HG03196 (cell line): Measurements from ENCODE around the gene SDSL.

Experiments
- ATAC-seq: cut with Tn5 transposase; IDR thresholded peaks from one replicate; pipeline ENCODE4 v1.9.1; 2021; ENCODE audit not compliant: unreplicated experiment

SDSL gene

DNA sequence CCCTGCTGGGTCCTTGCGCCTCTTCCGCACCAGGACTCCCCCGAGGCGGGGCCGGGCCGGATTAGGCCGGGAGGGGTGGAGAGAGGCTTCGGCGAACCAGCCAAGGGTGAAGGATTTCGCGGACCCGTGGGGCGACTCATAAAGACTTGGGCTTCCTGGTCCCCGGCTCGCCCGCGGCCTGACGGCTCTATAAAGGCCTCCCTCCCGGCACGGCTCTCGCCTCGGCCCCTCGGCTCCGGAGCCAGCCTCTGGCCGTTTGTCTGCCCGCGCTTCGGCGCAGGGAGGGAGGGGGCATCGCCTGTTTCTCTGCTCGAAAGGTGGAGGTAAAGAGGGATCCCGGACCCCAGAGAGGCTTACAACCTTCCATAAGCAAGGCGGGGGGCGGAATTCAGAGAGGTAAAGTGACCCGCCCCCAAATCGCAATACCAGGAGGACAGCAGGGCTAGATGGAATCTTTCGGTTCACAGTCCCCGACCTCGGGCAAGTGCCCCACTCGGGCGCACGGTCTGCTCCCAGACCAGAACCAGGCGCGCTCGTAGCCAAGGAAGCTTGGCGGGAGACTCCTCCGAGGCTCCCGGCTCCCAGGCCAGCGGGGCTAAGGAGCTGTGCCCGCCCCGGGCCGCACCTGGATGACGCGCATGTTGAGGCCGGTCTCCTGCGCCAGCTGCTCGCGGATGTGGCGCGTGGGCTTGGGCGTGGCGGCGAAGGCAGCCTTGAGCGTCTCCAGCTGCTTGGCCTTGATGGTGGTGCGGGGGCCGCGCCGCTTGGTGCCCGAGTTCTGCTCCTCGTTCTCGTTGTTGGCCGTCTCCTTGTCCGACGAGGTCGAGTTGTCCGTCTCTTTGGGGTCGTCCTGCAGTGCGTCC is 45.6 kb downstream of the SDSL start:
- ATAC-seq, result no peak

DNA sequence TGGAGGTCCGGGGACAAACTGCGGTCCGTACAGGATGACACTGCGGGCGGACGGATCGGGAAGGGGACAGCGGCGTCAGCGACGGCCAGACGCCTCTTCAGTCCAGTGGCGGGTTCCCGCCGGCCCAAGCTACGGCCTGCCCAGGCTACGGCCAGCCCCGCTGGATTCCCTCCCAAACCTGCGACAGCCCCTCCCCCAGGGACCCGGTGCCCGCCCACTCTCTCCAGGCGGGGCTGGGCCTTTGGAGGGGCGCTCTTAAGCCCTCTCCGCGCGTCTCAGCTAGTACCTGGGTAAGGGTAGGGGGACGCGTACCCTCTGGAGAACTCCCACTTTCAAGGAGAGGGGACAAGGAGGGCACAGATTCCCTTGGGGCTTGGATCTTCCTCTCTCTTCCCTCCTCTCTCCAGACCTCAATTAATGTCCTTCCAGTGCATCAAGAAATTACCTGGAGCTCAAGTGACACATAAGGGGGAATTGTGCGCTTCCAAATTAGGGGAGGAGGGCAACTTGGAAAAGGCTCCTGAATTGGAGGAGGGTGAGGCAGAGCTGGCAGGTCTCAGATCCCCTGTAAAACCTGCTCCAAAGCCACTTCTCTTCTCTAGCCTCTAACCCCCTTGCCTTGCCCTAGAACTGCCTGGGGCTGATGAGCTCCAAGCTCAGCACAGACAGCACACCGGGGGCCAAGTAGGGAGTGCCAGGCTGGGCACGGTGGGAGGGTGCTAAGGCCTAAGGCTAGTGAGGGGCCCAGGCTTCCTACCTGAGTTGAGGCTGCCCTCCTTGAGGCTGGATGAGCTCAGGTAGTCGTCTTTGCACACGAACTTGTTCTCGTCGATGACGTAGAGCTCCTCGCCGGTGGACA is 46.4 kb downstream of the SDSL start:
- ATAC-seq, result no peak

DNA sequence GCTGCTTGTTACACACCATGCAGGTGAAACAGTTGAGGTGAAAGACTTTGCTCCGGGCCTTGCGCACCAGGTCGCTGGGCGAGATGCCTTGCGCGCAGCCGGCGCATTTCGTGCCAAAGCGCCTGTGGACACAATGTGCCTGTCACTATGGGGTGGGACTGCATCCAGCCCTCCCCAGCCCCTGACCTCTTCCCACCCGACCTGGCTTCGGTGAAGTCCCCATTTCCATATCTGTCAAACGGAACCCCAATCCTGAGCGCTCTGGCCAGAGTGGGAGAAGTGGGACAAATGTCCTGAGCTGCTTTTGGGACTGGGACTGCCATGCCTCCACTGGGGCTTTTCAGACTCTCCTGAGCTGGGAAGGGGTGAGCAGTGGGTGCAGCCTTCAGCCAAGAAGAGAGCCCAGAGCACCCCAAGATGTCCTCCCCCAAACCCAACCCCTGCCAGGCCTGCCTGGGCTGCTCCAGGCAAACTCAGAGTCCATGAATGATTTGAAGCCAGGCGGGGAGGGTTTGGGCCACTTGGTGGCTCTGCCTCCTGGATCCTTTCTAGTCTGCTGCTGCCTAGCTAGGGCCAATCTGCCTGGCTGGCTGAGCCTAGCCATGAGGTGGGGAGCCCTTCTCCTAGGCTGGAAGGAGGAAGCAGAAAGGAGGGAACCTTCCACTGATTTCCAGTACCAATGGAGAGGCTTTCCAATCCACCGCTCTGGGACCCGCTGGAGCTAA is 47.2 kb downstream of the SDSL start:
- ATAC-seq, result no peak

DNA sequence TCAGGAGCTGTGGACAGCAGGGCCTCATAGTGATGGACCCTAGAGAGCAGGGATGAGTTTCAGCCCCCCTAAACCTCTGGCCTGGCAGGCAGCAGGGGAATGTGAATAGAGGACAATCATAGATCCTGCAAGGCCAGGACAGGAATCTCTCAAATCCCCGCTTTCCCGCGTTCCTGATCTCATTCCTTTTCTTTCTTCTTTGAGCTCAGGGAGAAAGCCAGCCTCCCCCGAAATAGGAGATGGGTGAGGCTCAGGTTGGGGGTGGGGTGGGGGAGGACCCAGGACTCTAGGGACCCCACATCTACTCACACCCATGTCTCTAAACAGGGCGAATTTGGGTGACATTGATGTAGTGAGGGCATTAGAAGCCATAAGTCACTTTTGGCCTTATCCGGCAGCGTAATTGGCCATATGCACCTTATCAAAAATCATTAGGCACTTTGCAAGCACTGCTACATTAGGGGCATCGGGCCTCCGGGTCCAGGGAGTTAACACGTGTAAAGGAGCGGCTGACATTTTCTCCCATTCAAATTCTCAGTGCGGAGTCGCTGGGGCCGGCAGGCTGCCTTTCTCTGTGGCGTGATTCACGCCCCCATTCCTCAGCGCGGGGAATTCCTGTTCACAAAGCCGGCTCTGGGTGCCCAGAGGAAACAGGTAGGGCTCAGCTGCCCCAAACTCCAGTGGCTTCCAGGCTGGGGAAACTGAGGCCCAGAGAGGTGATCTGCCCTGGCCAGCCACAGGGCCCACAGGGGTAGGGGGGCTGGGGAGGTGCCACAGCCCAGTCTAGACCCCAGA is 48.0 kb downstream of the SDSL start:
- ATAC-seq, result no peak

DNA sequence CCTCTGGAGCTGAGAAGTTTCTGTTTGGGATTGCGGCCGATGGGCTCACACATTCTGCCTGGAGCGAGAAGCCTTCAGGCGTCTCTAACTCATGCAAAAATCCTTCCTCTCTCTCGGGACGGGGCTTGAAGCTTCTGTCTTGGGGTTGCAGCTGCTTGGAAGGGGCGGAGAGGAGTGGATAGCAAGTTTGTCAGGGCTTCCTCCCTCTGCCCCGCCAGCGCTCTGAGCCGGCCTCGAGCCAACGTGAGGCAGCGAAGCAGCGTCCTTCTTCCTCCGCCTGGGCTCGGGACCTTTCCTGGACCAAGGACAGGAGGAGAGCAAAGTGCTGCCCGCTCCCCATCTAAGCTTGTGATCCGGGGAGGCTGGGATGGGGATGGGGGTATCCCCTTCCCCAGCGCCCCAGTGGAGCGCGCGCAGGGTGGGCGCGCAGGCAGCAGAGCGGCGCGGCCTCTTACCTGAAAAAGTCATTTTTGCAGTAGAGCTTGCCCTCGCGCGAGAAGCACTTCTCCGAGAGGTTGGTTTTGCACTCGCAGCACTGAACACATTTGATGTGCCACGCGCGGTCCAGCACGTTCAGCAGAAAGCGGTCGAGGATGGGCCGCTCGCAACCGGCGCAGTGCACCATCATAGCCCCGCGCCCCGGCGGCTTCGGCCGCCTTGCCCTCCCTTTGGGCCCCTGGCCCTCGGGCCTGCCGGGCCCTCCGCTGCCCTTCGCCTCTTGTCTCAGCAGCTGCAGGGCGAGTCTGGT is 48.9 kb downstream of the SDSL start:
- ATAC-seq, result no peak

DNA sequence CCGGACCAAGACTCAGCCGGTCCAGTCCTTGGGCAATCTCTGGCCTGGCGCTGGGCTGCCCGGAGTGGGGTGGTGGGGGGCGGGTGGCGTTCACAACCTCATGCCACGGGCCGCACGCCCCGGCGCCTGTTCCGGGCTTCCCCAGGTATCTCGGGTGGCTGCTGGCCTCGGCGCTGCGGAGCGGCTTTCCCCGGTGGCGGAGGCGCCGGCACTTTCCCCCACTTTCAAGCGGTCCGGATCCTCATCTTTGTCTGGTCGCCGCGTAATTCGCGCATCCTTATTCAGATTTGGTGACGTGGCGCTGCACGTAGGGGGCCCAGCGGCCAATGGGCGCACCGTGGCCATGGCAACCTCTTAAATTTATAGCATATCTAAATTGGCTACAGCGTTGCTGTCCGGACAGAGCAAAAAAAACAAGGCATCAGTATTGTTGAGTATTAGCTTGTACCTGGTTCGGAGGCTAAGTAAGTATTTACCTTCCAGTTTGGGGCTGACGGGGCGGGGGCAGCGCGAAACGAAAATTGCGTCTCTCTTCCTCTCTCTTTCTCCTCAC is 49.5 kb downstream of the SDSL start, which contains the start of gene LHX5:
TSS of gene LHX5 (minus strand) at position 253 of the 553 bp plus-strand sequence. CDS start 373 bp downstream, outside the sequence.
- ATAC-seq, result no peak

DNA sequence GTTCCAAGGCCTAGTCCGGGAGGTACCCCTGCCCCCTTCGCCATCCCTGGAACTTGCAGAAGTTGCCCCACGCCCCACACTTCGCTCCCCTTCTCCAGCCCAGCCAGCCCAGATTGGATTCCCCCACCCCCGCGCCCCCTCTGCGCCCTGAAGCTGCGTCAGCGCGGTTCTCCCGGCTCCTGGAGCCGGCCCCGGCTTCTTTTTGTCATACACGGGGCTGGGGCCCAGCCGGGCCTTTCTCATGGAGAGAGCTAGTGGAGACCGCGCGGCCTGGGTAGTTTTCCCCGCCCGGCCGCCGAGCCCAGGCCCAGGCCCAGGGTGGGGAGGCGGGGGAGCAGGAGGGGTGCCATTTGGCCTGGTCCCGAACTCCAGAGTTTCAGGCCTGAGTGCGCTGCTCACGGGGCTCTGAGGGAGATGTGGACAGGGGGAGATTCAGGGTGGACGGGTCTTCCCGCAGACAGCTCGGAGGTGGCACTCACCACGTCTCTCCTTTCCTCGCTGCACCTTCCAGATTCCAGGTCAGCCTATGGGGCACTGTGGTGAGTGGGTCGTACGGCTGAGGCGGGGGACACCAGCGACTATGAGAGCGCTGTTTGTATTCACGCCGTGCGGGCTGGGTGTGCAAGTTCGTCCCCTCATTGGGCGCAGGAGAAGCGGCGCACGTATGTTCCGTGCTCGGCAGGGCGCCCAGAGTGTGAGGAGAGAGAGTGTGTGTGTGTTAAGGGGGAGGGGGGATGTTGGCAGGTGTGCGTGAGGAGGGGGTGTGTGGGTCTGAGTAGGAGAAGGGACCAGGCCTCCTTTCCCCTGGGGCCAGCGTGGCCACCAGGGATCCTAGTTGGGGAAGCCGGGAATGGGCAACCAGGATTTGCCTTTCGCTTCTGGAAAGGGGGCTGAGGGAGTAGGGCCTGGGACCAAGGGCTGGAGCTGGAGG is 50.3 kb downstream of the SDSL start:
- no peak for ATAC-seq

DNA sequence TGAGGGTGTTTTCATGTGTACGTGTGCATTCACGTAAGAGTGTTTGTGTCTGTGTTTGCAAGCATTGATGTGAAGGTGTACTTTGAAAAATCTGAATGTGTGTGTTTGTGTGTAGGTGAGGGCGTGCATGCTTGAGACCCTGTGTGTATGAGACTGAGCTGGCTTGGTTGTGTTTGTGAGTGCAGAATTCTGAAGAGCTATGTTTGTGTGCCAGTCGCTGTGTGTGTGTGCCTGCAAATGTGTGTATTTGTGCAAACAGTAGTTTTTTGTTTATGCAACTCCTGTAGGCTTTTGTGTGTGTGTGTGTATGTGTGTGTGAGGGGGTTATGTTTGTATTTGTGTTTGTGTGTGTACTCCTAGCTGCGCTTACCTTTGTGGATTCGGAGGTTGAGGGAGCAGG is 51.2 kb downstream of the SDSL start:
- ATAC-seq, result no peak

DNA sequence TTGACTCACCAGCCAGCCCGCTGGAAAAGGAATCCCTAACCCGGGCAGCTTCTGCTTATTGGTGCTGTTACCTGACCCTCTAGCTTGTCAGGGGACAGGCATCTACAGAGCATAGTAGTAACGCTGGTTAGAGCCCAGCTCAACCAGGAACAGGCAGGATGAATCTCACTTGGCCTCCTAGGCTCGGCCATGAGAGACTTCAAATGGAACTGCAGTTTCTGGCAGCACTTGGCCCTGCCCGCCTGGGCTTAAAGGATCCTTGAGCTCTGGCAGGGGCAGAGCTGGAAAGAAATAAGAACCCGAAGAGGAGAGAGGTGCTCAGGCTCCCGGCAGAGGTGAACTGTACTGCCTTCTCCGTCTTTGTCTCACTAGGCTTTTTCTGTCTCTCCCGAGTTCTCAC is 51.8 kb downstream of the SDSL start:
- ATAC-seq, result no peak

DNA sequence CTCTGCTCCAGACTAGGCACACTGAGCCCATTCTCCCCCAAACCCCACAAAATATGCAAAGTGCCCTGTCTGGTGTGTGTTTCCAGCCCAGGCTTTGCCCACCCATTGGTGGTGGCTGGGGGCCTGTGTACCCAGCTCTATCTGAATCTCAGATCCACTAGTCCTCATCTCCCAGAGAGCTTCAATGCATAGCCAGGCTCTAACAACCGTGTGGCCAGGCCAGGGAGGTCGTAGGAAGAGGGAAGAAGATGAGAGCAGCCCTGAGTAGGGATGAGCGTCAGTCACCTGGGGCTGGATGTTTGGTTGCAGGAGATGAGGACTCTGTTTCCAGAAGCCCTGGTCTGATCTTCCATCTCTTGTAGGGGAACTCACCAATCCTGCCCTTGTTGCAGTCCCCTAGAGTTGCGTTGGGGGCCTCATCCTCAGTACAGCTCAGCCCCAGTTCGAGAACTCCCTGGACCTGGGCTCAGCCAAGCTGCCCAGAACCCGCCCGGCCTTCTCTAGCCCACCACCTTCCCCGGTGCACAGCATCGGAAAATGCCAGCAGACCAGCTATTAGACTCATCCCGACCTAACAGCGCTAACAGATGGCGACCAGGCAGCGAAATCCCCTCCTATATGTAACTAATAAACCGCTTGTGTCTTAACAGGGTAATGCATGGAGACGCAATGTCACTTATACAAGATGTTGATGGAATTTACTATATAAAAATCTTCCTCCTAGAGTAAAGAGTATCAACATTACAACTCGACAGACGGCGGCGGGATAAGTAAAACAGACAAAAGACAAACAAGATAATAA is 52.7 kb downstream of the SDSL start:
- no peak for ATAC-seq

DNA sequence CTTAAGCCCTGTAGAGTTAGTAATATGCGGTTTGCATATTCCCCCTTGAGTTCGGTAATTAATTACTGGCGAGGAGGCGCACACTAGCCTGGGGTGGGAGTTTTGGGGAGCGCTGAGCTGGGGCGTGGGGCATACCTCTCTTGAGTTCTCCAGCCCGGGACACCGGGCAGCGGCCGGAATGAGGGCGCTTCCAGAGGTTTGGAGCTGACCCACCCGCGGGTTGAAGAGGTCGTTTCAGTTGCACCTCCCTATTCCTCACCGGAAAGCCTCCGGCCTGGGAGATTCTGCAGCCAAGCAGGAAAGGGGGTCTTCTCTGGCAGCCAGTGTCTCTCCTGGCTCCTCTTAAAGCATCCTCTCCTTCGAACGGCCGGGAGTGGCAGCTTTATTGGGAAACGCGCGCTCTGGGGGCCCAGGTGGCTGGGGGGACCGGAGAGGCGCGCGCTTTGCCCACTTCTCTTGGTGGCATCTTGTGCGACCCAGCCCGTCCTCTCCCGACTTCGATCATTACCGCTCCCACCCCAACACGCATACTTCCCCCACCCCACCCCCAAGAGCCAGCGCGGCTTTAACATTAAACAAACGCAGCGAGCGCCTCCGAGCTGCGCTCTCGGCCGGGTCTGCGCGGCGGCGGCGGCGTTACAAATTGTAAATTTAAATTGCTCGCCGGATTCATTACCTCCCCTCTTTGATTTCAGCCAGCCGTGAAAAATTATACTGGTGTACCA is 53.4 kb downstream of the SDSL start:
- no peak for ATAC-seq

DNA sequence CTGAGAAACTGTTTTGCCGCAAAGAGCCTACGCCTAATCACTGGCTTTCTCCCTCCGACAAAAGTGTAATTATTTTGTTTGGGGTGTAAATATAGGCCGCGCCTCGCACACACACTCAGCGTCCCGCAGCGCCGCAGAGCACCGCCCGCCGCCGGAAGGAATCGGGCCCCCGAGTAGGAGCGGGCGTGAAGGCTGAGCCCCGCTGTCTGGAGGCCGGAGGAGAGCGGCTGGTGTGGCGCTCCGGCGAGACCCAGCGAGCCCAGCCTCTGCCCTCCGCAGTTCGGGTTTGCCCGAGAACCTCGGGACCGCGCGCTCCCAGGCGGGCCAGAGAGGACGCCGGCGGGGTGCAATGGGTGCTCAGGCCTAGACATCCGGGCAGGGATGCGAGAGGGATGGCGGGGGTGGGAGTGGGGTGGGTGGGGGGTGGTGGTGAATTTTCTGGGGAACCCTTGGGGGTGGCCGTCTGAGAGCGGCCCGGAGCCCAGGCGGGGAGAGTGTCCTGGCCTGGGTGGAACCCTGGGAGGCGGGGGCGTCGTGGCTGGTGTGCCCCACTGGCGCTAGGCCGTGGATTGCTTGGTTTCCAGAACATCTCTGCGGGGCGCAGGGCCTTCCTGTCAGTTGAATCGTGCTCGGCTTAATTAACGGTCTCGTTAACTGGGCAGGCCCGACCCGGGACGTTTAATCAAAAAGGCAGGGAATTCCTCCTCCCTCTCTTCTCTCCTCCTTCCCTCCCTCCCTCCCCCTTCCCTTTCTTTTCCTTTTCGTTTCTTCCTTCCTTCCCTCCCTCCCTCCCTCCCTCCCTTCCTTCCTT is 54.2 kb downstream of the SDSL start:
- ATAC-seq, result no peak

DNA sequence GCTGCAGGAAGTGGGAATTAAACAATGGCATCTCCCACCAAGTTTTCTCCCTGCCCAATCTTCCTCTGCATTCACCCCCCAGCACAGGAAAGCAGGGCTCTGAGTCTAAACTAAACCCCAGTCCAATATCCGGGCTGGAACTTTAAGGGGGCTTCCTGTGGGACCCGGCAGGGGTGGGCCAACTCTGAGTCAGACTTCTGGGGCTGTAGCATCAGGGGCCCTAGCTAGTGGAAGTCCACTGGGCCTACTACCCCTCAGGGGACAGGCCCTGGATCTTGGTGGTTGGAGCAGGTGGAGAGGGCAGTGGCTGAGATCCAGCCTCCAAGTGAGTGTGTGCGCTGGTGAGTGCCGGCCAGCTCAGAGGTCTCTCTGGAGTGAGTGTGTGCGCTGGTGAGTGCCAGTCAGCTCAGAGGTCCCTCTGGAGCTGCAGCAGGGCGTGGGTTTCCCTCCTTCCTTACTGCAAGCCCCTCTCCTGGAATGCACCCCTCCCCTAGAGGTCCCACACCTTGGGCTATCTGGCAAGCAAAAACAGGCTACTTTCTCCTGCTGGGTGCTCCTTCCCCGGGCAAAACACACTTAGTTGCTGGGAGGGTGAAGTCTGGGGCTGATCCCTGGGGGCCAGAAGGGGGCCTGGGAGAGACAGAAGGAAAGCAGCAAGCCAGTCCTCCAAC is 55.1 kb downstream of the SDSL start:
- ATAC-seq, result no peak

DNA sequence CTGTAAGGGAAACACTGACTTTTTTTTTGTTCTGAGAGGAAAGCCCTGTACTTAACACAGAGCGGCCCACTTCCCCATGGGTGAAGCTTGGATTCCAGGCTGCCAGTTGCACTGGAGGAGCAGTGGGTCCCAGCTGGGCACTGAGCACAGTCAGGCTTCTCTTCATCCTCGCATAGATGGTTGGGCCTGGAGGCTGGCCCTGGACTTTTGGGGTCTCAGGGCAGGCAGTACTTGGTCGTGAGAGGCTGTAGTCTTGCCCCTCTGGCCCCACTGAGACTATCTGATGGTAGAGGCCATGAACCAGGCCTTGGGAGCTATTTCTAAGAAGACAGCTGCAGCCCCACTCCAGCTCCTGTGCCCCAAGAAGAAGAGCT is 55.6 kb downstream of the SDSL start:
- ATAC-seq, result no peak

DNA sequence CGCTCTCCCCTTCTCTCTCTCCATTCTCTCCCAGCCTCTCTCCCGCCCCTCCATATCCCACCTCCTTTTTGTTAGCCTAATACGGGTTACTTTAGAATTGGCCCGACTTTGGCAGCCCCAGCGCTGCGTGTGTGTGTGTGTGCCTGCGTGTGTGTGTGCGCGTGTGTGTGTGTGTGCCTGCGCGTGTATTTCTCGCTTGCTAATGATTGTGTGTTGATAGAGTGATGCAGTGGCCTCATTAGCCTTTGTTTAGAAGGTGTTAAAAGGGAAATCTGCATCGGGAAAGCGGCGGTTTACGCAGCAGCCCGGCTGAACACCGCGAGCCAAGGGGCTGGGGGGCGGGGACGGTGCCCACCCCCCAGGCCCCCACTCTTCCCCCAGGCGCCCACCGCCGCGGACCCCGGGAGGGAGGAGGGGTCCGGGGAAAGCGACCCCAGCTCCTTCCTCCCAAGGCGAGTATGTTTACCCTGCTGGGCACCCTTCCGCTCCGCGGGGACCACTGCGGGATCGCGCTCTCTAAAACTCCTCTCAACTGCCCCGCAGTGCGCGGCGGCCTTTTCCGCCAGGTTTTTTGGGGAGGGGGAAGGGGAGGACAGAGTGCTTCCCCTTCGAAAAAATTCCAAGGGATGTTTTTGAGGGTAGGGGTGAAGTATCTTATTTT is 56.3 kb downstream of the SDSL start:
- no peak for ATAC-seq
